Mammary epithelial cell (primary cell): Measurements from ENCODE around the gene BPIFA3.

Source experiments
- CTCF ChIP-seq, 2 donors: IDR thresholded peaks in 1 of 2; conservative IDR thresholded peaks in 1 of 2; 2 replicates each; pipeline ENCODE4 v1.5.1; 2011 to 2012; ENCODE audit warnings: inconsistent platforms in 2 of 2, low read length in 2 of 2, mild to moderate bottlenecking in 2 of 2, control low read depth in 1 of 2, low read depth in 1 of 2; ENCODE audit not compliant: insufficient read depth in 1 of 2; ENCODE audit errors: extremely low read depth in 1 of 2
- EZH2 ChIP-seq: IDR thresholded peaks from 2 replicates; pipeline ENCODE4 v1.6.1; 2012; ENCODE audit warnings: low read length, inconsistent platforms, borderline replicate concordance

- TF ChIP-seq CTCF (conservative IDR thresholded peaks at IDR 0.05 in 1 of 2, IDR thresholded peaks at IDR 0.05 in 1 of 2; ENCODE audit: extremely low read depth in 1 of 2, insufficient read depth in 1 of 2, low read depth in 1 of 2, low read length in 2 of 2) (peak; percentile 42 to 50), EZH2 (no peak)
Observed at GRCh38 chr20:33169176-33169794, 47.9 kb upstream of the BPIFA3 start.
